Mononuclear cell (primary cell): ENCODE data around the gene IL10RA. TPM values are rescaled to one million over a fixed set of nuclear protein-coding genes. Genes with fewer than 3 reads are reported as not detected.
"Not testable (repeated sequence)": the region's sequence is repeated elsewhere in the genome, so short reads cannot be mapped to it uniquely, and the experiment has no call there.

ENCODE experiments used
- H3K27me3 ChIP-seq: 2 replicates; pipeline ENCODE4 v1.6.0; 2011; ENCODE audit warnings: low read length, control low read depth; ENCODE audit not compliant: insufficient read depth
- H3K4me1 ChIP-seq: 2 replicates; pipeline ENCODE4 v1.5.1; 2011; ENCODE audit warnings: mild to moderate bottlenecking, low read length, control low read depth; ENCODE audit not compliant: insufficient read depth
- H3K4me3 ChIP-seq: 2 replicates; pipeline ENCODE4 v1.5.1; 2011; ENCODE audit warnings: mild to moderate bottlenecking, low read length, moderate library complexity
- H3K9me3 ChIP-seq: 2 replicates; pipeline ENCODE4 v1.5.1; 2011; ENCODE audit warnings: low read depth, mild to moderate bottlenecking, control low read depth, low read length
- total RNA-seq: library from RNA; depleted of rRNA; stranded (reverse); fragments of >200 nt; gene quantifications from one replicate; pipeline ENCODE4 v1.2.3, GENCODE V29; 2012

The IL10RA gene
- total RNA-seq, 1 donor, result 314 TPM

GRCh38 chr11:118004543-118005223 lies 18.5 kb downstream of the IL10RA start:
- Histone ChIP-seq H3K9me3 (no peaks in the 10 kb centered on the region), H3K4me1 (peaks cover 100% of the 10 kb centered on the region), H3K27me3 (no peaks in the 10 kb centered on the region), H3K4me3 (no peak overlapping the region)

GRCh38 chr11:118005224-118006152 lies 19.3 kb downstream of the IL10RA start:
- no peak overlapping the region for H3K4me3 ChIP-seq
- H3K9me3 ChIP-seq, result no peaks in the 10 kb centered on the region
- no peaks in the 10 kb centered on the region for H3K27me3 ChIP-seq
- H3K4me1 ChIP-seq, result peaks cover 100% of the 10 kb centered on the region

- no peak overlapping the region for H3K4me3 ChIP-seq
- H3K9me3 ChIP-seq, result no peaks in the 10 kb centered on the region
- H3K27me3 ChIP-seq, result no peaks in the 10 kb centered on the region
- peaks cover 100% of the 10 kb centered on the region for H3K4me1 ChIP-seq
Measured at GRCh38 chr11:118006153-118006534, 19.9 kb downstream of the IL10RA start.

- Histone ChIP-seq H3K27me3 (no peaks in the 10 kb centered on the region), H3K4me3 (no peak overlapping the region), H3K4me1 (peaks cover 100% of the 10 kb centered on the region), H3K9me3 (no peaks in the 10 kb centered on the region)
Measured at GRCh38 chr11:118007040-118007439, 20.8 kb downstream of the IL10RA start.

- H3K4me3 ChIP-seq, H3K27me3 ChIP-seq, H3K9me3 ChIP-seq: not testable (repeated sequence)
- H3K4me1 ChIP-seq, result peaks cover 100% of the 10 kb centered on the region
Measured at GRCh38 chr11:118007563-118008270, 21.5 kb downstream of the IL10RA start.

- H3K4me3 ChIP-seq, result no peak overlapping the region
- peaks cover 100% of the 10 kb centered on the region for H3K4me1 ChIP-seq
- no peaks in the 10 kb centered on the region for H3K9me3 ChIP-seq
- no peaks in the 10 kb centered on the region for H3K27me3 ChIP-seq
Measured at GRCh38 chr11:118008271-118008911, 22.2 kb downstream of the IL10RA start.

GRCh38 chr11:118009864-118010737 lies 23.9 kb downstream of the IL10RA start:
- Histone ChIP-seq H3K4me1 (peaks cover 99% of the 10 kb centered on the region), H3K4me3 (no peak overlapping the region), H3K9me3 (no peaks in the 10 kb centered on the region), H3K27me3 (no peaks in the 10 kb centered on the region)

GRCh38 chr11:118010738-118011461 lies 24.7 kb downstream of the IL10RA start:
- peaks cover 99% of the 10 kb centered on the region for H3K4me1 ChIP-seq
- no peak overlapping the region for H3K4me3 ChIP-seq
- no peaks in the 10 kb centered on the region for H3K27me3 ChIP-seq
- H3K9me3 ChIP-seq, result no peaks in the 10 kb centered on the region

GRCh38 chr11:118012083-118012669 lies 26.0 kb downstream of the IL10RA start:
- Histone ChIP-seq H3K4me1 (peaks cover 97% of the 10 kb centered on the region), H3K27me3 (no peaks in the 10 kb centered on the region), H3K9me3 (no peaks in the 10 kb centered on the region), H3K4me3 (no peak overlapping the region)

GRCh38 chr11:118014022-118014421 lies 27.8 kb downstream of the IL10RA start:
- Histone ChIP-seq H3K27me3 (no peaks in the 10 kb centered on the region), H3K4me1 (peaks cover 80% of the 10 kb centered on the region), H3K4me3 (no peak overlapping the region), H3K9me3 (peaks cover 11% of the 10 kb centered on the region)

- H3K27me3 ChIP-seq, result no peaks in the 10 kb centered on the region
- H3K4me1 ChIP-seq, result peaks cover 66% of the 10 kb centered on the region
- H3K9me3 ChIP-seq, result peaks cover 11% of the 10 kb centered on the region
- H3K4me3 ChIP-seq, result no peak overlapping the region
Measured at GRCh38 chr11:118015385-118015841, 29.2 kb downstream of the IL10RA start.

GRCh38 chr11:118016104-118016503 lies 29.9 kb downstream of the IL10RA start:
- Histone ChIP-seq H3K27me3 (no peaks in the 10 kb centered on the region), H3K4me1 (peaks cover 59% of the 10 kb centered on the region), H3K4me3 (no peak overlapping the region), H3K9me3 (peaks cover 17% of the 10 kb centered on the region)

GRCh38 chr11:118017111-118017510 lies 30.9 kb downstream of the IL10RA start:
- Histone ChIP-seq H3K4me3 (no peak overlapping the region), H3K27me3 (no peaks in the 10 kb centered on the region), H3K4me1 (peaks cover 49% of the 10 kb centered on the region), H3K9me3 (peaks cover 17% of the 10 kb centered on the region)
